ENCODE measurements around the gene BSN. TPM values are rescaled to one million over a fixed set of nuclear protein-coding genes. Genes with fewer than 3 reads are reported as not detected.

Gene BSN
- total RNA-seq, 1 experiment from 2014 or later = 0.23 TPM

GRCh38 chr3:49654176-49654825 is 100.0 kb downstream of the BSN start:
- H3K9me3 ChIP-seq = no peaks in the 10 kb centered on the region
- H3K36me3 ChIP-seq = no peaks in the 10 kb centered on the region
- no peak for DNase-seq
- H3K27me3 ChIP-seq = no peaks in the 10 kb centered on the region
- H3K4me3 ChIP-seq = no peak overlapping the region

GRCh38 chr3:49654955-49655556 is 100.8 kb downstream of the BSN start:
- Histone ChIP-seq H3K27me3 (no peaks in the 10 kb centered on the region), H3K4me3 (no peak overlapping the region), H3K9me3 (no peaks in the 10 kb centered on the region), H3K36me3 (no peaks in the 10 kb centered on the region)
- no peak for DNase-seq

GRCh38 chr3:49655731-49656285 is 101.5 kb downstream of the BSN start:
- Histone ChIP-seq H3K4me3 (no peak overlapping the region), H3K9me3 (no peaks in the 10 kb centered on the region)

GRCh38 chr3:49656541-49657112 is 102.3 kb downstream of the BSN start:
- no peak overlapping the region for H3K4me3 ChIP-seq
- DNase-seq = no peak
- H3K9me3 ChIP-seq = no peaks in the 10 kb centered on the region
- no peaks in the 10 kb centered on the region for H3K27me3 ChIP-seq
- no peaks in the 10 kb centered on the region for H3K36me3 ChIP-seq

More at GRCh38 chr3:49655731-49656285, 101.5 kb downstream of the BSN start:
- DNase-seq = no peak
- Histone ChIP-seq H3K27me3 (no peaks in the 10 kb centered on the region), H3K36me3 (no peaks in the 10 kb centered on the region)

GRCh38 chr3:49657208-49657915 is 103.1 kb downstream of the BSN start:
- H3K4me3 ChIP-seq = no peak overlapping the region
- no peaks in the 10 kb centered on the region for H3K27me3 ChIP-seq
- H3K9me3 ChIP-seq = no peaks in the 10 kb centered on the region
- no peaks in the 10 kb centered on the region for H3K36me3 ChIP-seq
- no peak for DNase-seq

DNA sequence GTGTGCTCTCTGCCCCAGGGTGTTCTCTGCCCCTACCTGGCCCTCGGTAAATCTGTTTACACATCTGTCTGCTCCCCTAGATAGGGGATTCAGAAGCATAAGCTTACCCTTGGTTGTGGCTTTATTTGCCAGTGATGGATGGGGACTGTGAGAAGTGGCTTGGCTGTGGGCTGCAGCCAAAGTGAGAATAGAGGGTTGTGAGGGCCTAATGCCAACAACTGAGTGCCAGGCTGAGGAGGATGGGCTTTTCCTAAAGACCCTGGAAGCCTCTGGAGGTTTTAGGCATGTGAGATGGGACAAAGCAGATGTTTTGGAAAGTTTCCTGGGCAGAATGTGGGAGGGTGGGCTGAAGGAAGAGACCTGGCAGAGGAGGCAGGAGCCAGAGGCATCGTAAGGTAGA is 104.4 kb downstream of the BSN start:
- H3K27me3 ChIP-seq = no peaks in the 10 kb centered on the region
- H3K9me3 ChIP-seq = no peaks in the 10 kb centered on the region
- H3K36me3 ChIP-seq = no peaks in the 10 kb centered on the region
- H3K4me3 ChIP-seq = no peak overlapping the region
- DNase-seq = no peak

DNA sequence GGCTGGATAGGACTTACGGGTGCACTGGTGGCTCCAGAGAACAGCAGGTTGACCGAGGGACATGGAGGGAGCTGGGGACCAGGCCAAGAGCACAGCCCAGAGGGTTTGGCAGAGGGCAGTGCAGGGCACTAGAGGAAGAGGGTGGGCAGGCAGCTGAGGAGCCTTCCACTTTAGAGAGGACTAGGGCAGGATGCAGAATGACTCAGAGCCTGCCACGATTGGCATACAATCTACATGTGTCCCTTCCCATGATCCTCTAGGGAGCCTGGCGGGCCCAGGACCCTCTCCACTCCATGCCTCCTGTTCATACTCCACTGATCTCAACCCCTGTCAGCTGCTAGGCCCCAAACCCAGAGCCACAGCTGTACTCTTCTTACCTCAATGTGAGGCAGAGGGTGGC is 105.5 kb downstream of the BSN start:
- Histone ChIP-seq H3K27me3 (no peaks in the 10 kb centered on the region), H3K9me3 (no peaks in the 10 kb centered on the region), H3K36me3 (no peaks in the 10 kb centered on the region), H3K4me3 (no peak overlapping the region)
- no peak for DNase-seq

DNA sequence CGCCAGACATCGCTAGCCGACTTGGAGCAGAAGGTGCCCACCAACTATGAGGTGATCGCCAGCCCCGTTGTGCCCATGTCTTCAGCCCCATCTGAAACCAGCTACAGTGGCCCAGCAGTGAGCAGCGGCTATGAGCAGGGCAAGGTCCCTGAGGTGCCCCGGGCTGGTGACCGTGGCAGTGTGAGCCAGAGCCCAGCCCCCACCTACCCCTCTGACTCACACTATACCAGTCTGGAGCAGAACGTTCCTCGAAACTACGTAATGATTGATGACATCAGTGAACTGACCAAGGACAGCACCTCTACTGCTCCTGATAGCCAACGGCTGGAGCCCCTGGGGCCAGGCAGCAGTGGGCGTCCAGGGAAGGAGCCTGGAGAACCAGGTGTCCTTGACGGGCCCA is 107.0 kb downstream of the BSN start:
- no peaks in the 10 kb centered on the region for H3K9me3 ChIP-seq
- no peak overlapping the region for H3K4me3 ChIP-seq
- no peak for DNase-seq
- no peaks in the 10 kb centered on the region for H3K27me3 ChIP-seq
- H3K36me3 ChIP-seq = no peaks in the 10 kb centered on the region

GRCh38 chr3:49662021-49662420 is 107.7 kb downstream of the BSN start:
- H3K4me3 ChIP-seq = no peak overlapping the region
- no peaks in the 10 kb centered on the region for H3K9me3 ChIP-seq
- no peaks in the 10 kb centered on the region for H3K27me3 ChIP-seq
- H3K36me3 ChIP-seq = no peaks in the 10 kb centered on the region
- no peak for DNase-seq

DNA sequence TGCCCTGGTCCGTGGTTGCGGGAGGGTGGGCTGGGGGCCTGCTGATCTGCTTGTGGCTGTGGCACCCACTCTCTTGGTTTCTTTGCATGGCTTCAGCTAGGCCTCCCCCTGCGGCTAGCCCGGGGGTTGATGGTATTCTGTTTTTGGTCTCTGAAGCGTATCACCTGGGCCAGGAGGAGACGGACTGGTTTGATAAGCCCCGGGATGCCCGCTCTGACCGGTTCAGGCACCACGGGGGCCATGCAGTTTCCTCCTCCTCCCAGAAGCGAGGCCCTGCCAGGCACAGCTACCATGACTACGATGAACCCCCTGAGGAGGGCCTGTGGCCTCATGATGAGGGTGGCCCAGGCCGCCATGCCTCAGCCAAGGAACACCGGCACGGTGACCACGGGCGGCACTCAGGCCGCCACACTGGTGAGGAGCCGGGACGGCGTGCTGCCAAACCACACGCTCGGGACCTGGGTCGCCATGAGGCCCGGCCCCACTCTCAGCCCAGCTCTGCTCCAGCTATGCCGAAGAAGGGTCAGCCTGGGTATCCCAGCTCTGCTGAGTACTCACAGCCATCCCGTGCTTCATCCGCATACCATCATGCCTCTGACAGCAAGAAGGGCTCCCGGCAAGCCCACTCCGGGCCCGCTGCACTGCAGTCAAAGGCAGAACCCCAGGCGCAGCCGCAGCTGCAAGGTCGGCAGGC is 108.6 kb downstream of the BSN start:
- H3K9me3 ChIP-seq = no peaks in the 10 kb centered on the region
- no peaks in the 10 kb centered on the region for H3K27me3 ChIP-seq
- H3K36me3 ChIP-seq = no peaks in the 10 kb centered on the region
- DNase-seq = no peak
- H3K4me3 ChIP-seq = no peak overlapping the region

GRCh38 chr3:49663831-49664230 is 109.6 kb downstream of the BSN start:
- Histone ChIP-seq H3K4me3 (no peak overlapping the region), H3K27me3 (no peaks in the 10 kb centered on the region), H3K9me3 (no peaks in the 10 kb centered on the region), H3K36me3 (no peaks in the 10 kb centered on the region)
- DNase-seq = no peak

- DNase-seq = no peak
- Histone ChIP-seq H3K4me3 (no peak overlapping the region), H3K9me3 (no peaks in the 10 kb centered on the region), H3K36me3 (no peaks in the 10 kb centered on the region), H3K27me3 (no peaks in the 10 kb centered on the region)
Measured at GRCh38 chr3:49664300-49664699, 110.0 kb downstream of the BSN start.

DNA sequence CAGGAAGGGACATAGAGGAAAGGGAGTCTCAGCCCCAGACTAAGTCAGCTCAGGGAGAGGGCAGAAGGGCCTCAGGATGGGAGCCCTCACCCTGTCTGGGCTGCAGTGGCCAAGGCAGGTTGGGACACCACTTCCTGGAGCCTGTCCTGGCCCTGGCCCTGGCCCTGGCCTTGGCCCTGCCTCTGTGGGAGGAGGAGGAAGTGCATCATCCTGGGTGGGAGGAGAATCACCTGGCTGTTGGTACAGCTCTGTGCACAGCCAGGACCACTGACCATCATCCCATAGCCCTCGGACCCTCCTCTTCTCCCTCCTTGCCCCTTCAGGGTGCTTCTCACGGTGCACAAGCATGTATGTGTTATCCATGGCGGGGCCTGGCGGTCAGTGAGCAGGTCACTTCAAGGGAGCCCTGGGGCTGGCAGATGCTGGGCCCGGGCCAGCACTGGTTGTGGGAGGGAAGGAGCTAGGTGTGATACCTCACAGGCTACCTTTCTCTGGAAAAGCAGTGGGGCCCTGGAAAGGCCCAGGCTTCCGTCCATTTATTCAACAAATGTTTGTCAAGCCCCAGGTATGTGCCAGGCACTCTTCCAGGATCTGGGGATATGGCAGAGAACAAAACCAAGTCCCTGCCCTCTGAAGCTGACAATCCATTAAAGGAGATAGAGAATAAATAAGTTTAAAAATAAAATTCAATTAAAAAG is 111.7 kb downstream of the BSN start:
- Histone ChIP-seq H3K36me3 (no peaks in the 10 kb centered on the region), H3K4me3 (no peak overlapping the region)

GRCh38 chr3:49666592-49666991 is 112.3 kb downstream of the BSN start:
- Histone ChIP-seq H3K27me3 (no peaks in the 10 kb centered on the region), H3K4me3 (no peak overlapping the region), H3K9me3 (no peaks in the 10 kb centered on the region), H3K36me3 (no peaks in the 10 kb centered on the region)
- DNase-seq = no peak

More for the DNA sequence above, 111.7 kb downstream of the BSN start:
- Histone ChIP-seq H3K27me3 (no peaks in the 10 kb centered on the region), H3K9me3 (no peaks in the 10 kb centered on the region)
- no peak for DNase-seq

GRCh38 chr3:49667701-49668413 is 113.6 kb downstream of the BSN start:
- H3K9me3 ChIP-seq = no peaks in the 10 kb centered on the region
- H3K4me3 ChIP-seq = no peak overlapping the region
- H3K36me3 ChIP-seq = no peaks in the 10 kb centered on the region
- DNase-seq = no peak
- H3K27me3 ChIP-seq = no peaks in the 10 kb centered on the region

DNA sequence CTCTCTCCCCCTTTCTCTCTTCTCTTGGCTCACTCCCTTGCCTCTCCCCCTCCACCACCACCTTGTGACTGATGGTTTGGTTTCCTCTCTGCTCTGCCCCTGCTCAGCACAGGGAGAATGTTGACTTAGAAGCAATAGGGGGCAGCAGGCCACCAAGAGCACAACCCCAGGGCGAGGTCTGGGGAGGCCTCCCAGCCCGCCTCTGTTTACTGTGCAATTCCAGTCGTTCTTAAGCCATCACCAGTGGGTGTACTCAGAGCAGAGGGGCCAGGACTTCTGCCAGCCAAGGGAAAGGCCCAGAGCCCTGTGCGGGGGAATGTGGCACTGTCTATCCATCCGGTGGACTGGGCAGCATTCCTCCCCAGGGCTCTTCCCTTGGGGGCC is 114.1 kb downstream of the BSN start:
- H3K4me3 ChIP-seq = no peak overlapping the region
- H3K36me3 ChIP-seq = no peaks in the 10 kb centered on the region
- H3K27me3 ChIP-seq = no peaks in the 10 kb centered on the region
- DNase-seq = no peak
- H3K9me3 ChIP-seq = no peaks in the 10 kb centered on the region
